Endothelial cell of umbilical vein (primary cell): ENCODE measurements around the gene CTDP1. TPM values are rescaled to one million over a fixed set of nuclear protein-coding genes. Genes with fewer than 3 reads are reported as not detected.

Source experiments
- BruUV-seq: library from RNA; stranded (reverse); fragments of 400-500 nt; replicated peaks from 2 replicates; lab custom pipeline; 2021; lab: Mats Ljungman, UMichigan
- CTCF ChIA-PET: fragments of 300-600, 350-600 bp; sonication (Branson Sonifier 250); formaldehyde crosslinking; loops from one replicate; lab custom pipeline; 2021; ENCODE audit warnings: antibody characterized with exemption, inconsistent platforms; lab: Charles Lee
- POLR2A ChIA-PET: fragments of 300-600, 350-600 bp; sonication (Branson Sonifier 250); formaldehyde crosslinking; loops from one replicate; lab custom pipeline; 2021; ENCODE audit warnings: antibody characterized with exemption, inconsistent platforms; lab: Charles Lee
- DNase-seq: peaks from one replicate; pipeline ENCODE4 v3.0.0-alpha.2; 2011; ENCODE audit warnings: low read depth, low spot score
- FAIRE-seq: peaks from 2 replicates; lab custom pipeline; 2011; peaks lifted over from hg19 to GRCh38; lab: Jason Lieb, UNC
- H2AFZ ChIP-seq: 2 replicates; pipeline ENCODE4 v1.6.0; 2012; ENCODE audit warnings: low read depth, low read length, control low read depth, inconsistent platforms
- H3K27ac ChIP-seq: 2 replicates; pipeline ENCODE4 v1.5.1; 2011; ENCODE audit warnings: low read depth, mild to moderate bottlenecking, control low read depth, low read length, moderate library complexity; ENCODE audit not compliant: insufficient read depth
- H3K27me3 ChIP-seq, 2 experiments: 2 replicates each; pipeline versions ENCODE4 v1.6.0 to v1.6.1; 2011; ENCODE audit warnings: low read length in 2 of 2, mixed read lengths in 1 of 2; ENCODE audit not compliant: control insufficient read depth in 2 of 2, insufficient read depth in 2 of 2
- H3K36me3 ChIP-seq, 2 experiments: 2 replicates in 1 of 2; 3 replicates in 1 of 2; pipeline ENCODE4 v1.5.1; 2011; ENCODE audit warnings: low read length in 2 of 2, mild to moderate bottlenecking in 1 of 2, moderate library complexity in 1 of 2; ENCODE audit not compliant: control insufficient read depth in 2 of 2, insufficient read depth in 2 of 2; ENCODE audit errors: extremely low read depth in 1 of 2
- H3K4me1 ChIP-seq: 3 replicates; pipeline ENCODE4 v1.5.1; 2011; ENCODE audit warnings: mild to moderate bottlenecking, low read length; ENCODE audit not compliant: control insufficient read depth, insufficient read depth; ENCODE audit errors: extremely low read depth
- H3K4me2 ChIP-seq: 2 replicates; pipeline ENCODE4 v1.6.1; 2011; ENCODE audit warnings: low read length, control low read depth, mixed read lengths; ENCODE audit not compliant: insufficient read depth
- H3K4me3 ChIP-seq, 3 experiments: fragments of 200-600 bp in 1 of 3; sonication (generic), shearing (Covaris generic) in 1 of 3; replicated peaks in 1 of 3; 2 replicates each; pipeline ENCODE4 v1.5.1; 2011 to 2016; ENCODE audit warnings: control low read depth in 3 of 3, low read length in 3 of 3, mild to moderate bottlenecking in 2 of 3, inconsistent platforms in 1 of 3, low read depth in 1 of 3, moderate library complexity in 1 of 3; ENCODE audit not compliant: insufficient read depth in 1 of 3
- H3K79me2 ChIP-seq: 2 replicates; pipeline ENCODE4 v1.6.0; 2012; ENCODE audit warnings: low read length, inconsistent platforms; ENCODE audit not compliant: control insufficient read depth, insufficient read depth
- H3K9ac ChIP-seq: replicated peaks from 2 replicates; pipeline ENCODE3; 2011; ENCODE audit warnings: low read length, control low read depth; ENCODE audit not compliant: insufficient read depth; ENCODE audit errors: extremely low read depth
- H3K9me1 ChIP-seq: replicated peaks from 3 replicates; pipeline ENCODE4 v1.6.0; 2011; ENCODE audit warnings: mild to moderate bottlenecking, low read length; ENCODE audit not compliant: control insufficient read depth, insufficient read depth; ENCODE audit errors: extremely low read depth
- H3K9me3 ChIP-seq: replicated peaks from 2 replicates; pipeline ENCODE4 v1.5.1; 2012; ENCODE audit warnings: low read length, inconsistent platforms; ENCODE audit not compliant: control insufficient read depth, insufficient read depth
- H4K20me1 ChIP-seq: replicated peaks from 2 replicates; pipeline ENCODE3; 2011; ENCODE audit warnings: mild to moderate bottlenecking, low read length; ENCODE audit not compliant: control insufficient read depth, insufficient read depth; ENCODE audit errors: extremely low read depth
- EZH2 ChIP-seq: IDR thresholded peaks from 2 replicates; pipeline ENCODE4 v1.6.1; 2012; ENCODE audit warnings: borderline replicate concordance, low read depth, mild to moderate bottlenecking, moderate library complexity, low read length, inconsistent platforms; ENCODE audit not compliant: severe bottlenecking
- FOS ChIP-seq: IDR thresholded peaks from 2 replicates; pipeline ENCODE4 v1.6.1; 2011; ENCODE audit warnings: mild to moderate bottlenecking, low read length, moderate library complexity, borderline replicate concordance; ENCODE audit not compliant: insufficient read depth
- GATA2 ChIP-seq: IDR thresholded peaks from 2 replicates; pipeline ENCODE4 v1.7.0; 2011; ENCODE audit warnings: low read depth, mild to moderate bottlenecking, moderate library complexity, mixed read lengths, low read length; ENCODE audit not compliant: insufficient read length, insufficient read depth
- JUN ChIP-seq: IDR thresholded peaks from 2 replicates; pipeline ENCODE4 v1.6.1; 2011; ENCODE audit warnings: borderline replicate concordance, low read depth; ENCODE audit not compliant: insufficient read length, insufficient read depth
- MYC ChIP-seq: IDR thresholded peaks from one replicate; pipeline ENCODE4 v1.6.1; 2011; ENCODE audit warnings: mild to moderate bottlenecking, low read depth, low read length
- POLR2A ChIP-seq: IDR thresholded peaks from 2 replicates; pipeline ENCODE4 v1.6.1; 2012; ENCODE audit warnings: low read depth, mild to moderate bottlenecking, control low read depth, low read length
- dilution Hi-C: fragments of 300-500 bp; cut with MboI; formaldehyde crosslinking; loops from one replicate; pipeline ENCODE4 v1.15.0; 2019; ENCODE audit warnings: low sequenced_read_pairs; ENCODE audit not compliant: extremely low pct_ligation_motif_present
- intact Hi-C: fragments of 100-400 bp; cut with micrococcal nuclease; formaldehyde crosslinking; loops from one replicate; pipeline ENCODE4 v1.10.0; 2022
- polyA plus RNA-seq, 4 experiments: library from polyadenylated mRNA; depleted of rRNA in 3 of 4; stranded (reverse) in 3 of 4; unstranded in 1 of 4; fragments of >200 nt; gene quantifications; 2 replicates each; pipeline versions ENCODE4 v1.2.1 to v1.2.3, GENCODE V29; 2011 to 2012; ENCODE audit warnings: missing spikeins in 1 of 4
- total RNA-seq: library from RNA; stranded (reverse); gene quantifications from 2 replicates; pipeline ENCODE4 v1.2.3, GENCODE V29; 2021
- TF ChIP-seq, protein P1 (sequence below), 2 donors: IDR thresholded peaks; 1 replicate in 1 of 2; 2 replicates in 1 of 2; pipeline ENCODE4 v1.5.1; 2011; ENCODE audit warnings: low read length in 2 of 2, mild to moderate bottlenecking in 2 of 2, moderate library complexity in 2 of 2, control low read depth in 1 of 2, inconsistent platforms in 1 of 2, low read depth in 1 of 2; ENCODE audit not compliant: insufficient read depth in 1 of 2; ENCODE audit errors: extremely low read depth in 1 of 2
- TF ChIP-seq, protein P2 (sequence below): IDR thresholded peaks from 2 replicates; pipeline ENCODE4 v1.6.1; 2011; ENCODE audit not compliant: insufficient read depth, insufficient read length

Gene CTDP1
- total and polyA plus RNA-seq, 2 donors (not counting 3 experiments of a cell fraction or from before 2014, with no cell fraction given) = 15.3 to 27.6 TPM

DNA sequence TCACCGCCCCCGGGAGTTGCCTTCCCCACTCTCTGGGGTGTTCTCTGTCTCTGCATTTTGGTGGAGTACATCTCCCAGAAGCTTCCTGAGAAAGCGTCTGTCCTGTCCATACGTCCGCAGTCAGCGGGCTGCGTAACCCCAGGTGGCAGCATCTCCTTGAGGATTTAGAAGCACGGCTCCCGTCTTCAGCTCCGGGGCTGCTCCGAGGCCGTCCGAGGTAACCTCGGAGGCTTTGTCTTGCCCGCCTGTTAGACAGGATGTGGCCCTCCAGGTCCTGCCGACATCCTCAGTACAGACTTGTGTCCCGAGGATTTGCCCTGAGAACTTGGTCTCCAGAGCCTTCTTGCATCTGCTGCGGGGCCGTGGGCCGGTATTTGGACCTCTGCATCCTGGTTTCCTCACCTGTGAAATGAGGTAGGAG lies 58.4 kb downstream of the CTDP1 start:
- Histone ChIP-seq H3K9me3 (no peaks in the 10 kb centered on the region), H3K9me1 (no peaks in the 10 kb centered on the region), H3K4me2 (no peak overlapping the region), H4K20me1 (no peaks in the 10 kb centered on the region), H3K4me1 (no peaks in the 10 kb centered on the region), H3K27me3 (no peaks in the 10 kb centered on the region), H2AFZ (no peak overlapping the region), H3K4me3 (no peak overlapping the region), H3K79me2 (no peaks in the 10 kb centered on the region), H3K9ac (no peak overlapping the region), H3K27ac (no peak overlapping the region), H3K36me3 (peaks cover 0 to 15% of the 10 kb centered on the region in 2 experiments)
- TF ChIP-seq POLR2A = no peak
- no peak for TF ChIP-seq JUN
- no peak for TF ChIP-seq EZH2
- TF ChIP-seq, protein P1, sequence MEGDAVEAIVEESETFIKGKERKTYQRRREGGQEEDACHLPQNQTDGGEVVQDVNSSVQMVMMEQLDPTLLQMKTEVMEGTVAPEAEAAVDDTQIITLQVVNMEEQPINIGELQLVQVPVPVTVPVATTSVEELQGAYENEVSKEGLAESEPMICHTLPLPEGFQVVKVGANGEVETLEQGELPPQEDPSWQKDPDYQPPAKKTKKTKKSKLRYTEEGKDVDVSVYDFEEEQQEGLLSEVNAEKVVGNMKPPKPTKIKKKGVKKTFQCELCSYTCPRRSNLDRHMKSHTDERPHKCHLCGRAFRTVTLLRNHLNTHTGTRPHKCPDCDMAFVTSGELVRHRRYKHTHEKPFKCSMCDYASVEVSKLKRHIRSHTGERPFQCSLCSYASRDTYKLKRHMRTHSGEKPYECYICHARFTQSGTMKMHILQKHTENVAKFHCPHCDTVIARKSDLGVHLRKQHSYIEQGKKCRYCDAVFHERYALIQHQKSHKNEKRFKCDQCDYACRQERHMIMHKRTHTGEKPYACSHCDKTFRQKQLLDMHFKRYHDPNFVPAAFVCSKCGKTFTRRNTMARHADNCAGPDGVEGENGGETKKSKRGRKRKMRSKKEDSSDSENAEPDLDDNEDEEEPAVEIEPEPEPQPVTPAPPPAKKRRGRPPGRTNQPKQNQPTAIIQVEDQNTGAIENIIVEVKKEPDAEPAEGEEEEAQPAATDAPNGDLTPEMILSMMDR (IDR thresholded peaks at IDR 0.05; ENCODE audit: extremely low read depth in 1 of 2, insufficient read depth in 1 of 2, low read depth in 1 of 2, low read length in 2 of 2) = no peak
- TF ChIP-seq, protein P2, sequence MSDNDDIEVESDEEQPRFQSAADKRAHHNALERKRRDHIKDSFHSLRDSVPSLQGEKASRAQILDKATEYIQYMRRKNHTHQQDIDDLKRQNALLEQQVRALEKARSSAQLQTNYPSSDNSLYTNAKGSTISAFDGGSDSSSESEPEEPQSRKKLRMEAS = no peak
- no peak for TF ChIP-seq GATA2
- no peak for TF ChIP-seq MYC
- no peak for TF ChIP-seq FOS
- BruUV-seq = no TSS peak
- DNase-seq (no peak), FAIRE-seq (no peak)
- dilution Hi-C loops = no loop called here
- CTCF ChIA-PET = no interaction called here
- POLR2A ChIA-PET = no interaction called here
- intact Hi-C loops = no loop called here
